Caco-2 (cell line): ENCODE data around the gene DYNC2LI1. TPM values are rescaled to one million over a fixed set of nuclear protein-coding genes. Genes with fewer than 3 reads are reported as not detected.

ENCODE experiments used
- BruUV-seq: library from RNA; stranded (reverse); fragments of 400-500 nt; replicated peaks from 2 replicates; lab custom pipeline; 2021; lab: Mats Ljungman, UMichigan
- CTCF ChIA-PET: fragments of 300-600 bp; sonication (Branson Sonifier 250); formaldehyde crosslinking; loops from one replicate; lab custom pipeline; 2022; ENCODE audit warnings: antibody characterized with exemption; lab: Charles Lee
- POLR2A ChIA-PET: fragments of 300-600 bp; sonication (Branson Sonifier 250); formaldehyde crosslinking; loops from one replicate; lab custom pipeline; 2022; ENCODE audit warnings: antibody characterized with exemption; lab: Charles Lee
- DNase-seq, 2 experiments: peaks; one replicate each; pipeline versions ENCODE4 v3.0.0 to v3.0.0-alpha.2; 2020 to 2022
- H3K27me3 ChIP-seq: replicated peaks from 2 replicates; pipeline ENCODE4 v1.6.0; 2011; ENCODE audit warnings: low read length; ENCODE audit not compliant: control insufficient read depth, insufficient read depth
- H3K36me3 ChIP-seq: 2 replicates; pipeline ENCODE4 v1.5.1; 2011; ENCODE audit warnings: low read length; ENCODE audit not compliant: control insufficient read depth, insufficient read depth
- H3K4me1 ChIP-seq: fragments of 250-450 bp; sonication (Bioruptor Pico); 2 replicates; pipeline ENCODE4 v1.5.1; 2020; ENCODE audit warnings: mild to moderate bottlenecking
- H3K4me3 ChIP-seq: 2 replicates; pipeline ENCODE4 v1.5.1; 2011; ENCODE audit warnings: low read depth, mild to moderate bottlenecking, control low read depth, low read length
- H3K9me3 ChIP-seq: fragments of 250-450 bp; sonication (Bioruptor Pico); 2 replicates; pipeline ENCODE4 v1.5.1; 2020; ENCODE audit warnings: mild to moderate bottlenecking, moderate library complexity
- H3K27ac Mint-ChIP-seq: one replicate; pipeline ENCODE4 v1.8.0; 2022; ENCODE audit warnings: mixed read lengths; ENCODE audit not compliant: unreplicated experiment
- H3K27me3 Mint-ChIP-seq: one replicate; pipeline ENCODE4 v1.8.0; 2022; ENCODE audit warnings: mixed read lengths; ENCODE audit not compliant: insufficient read depth, unreplicated experiment
- H3K36me3 Mint-ChIP-seq: one replicate; pipeline ENCODE4 v1.8.0; 2022; ENCODE audit warnings: mild to moderate bottlenecking, mixed read lengths; ENCODE audit not compliant: insufficient read depth, unreplicated experiment
- H3K4me1 Mint-ChIP-seq: one replicate; pipeline ENCODE4 v1.8.0; 2022; ENCODE audit warnings: low read depth, mixed read lengths; ENCODE audit not compliant: unreplicated experiment
- H3K4me3 Mint-ChIP-seq: one replicate; pipeline ENCODE4 v1.8.0; 2022; ENCODE audit warnings: mild to moderate bottlenecking, moderate library complexity, mixed read lengths; ENCODE audit not compliant: unreplicated experiment
- H3K9me3 Mint-ChIP-seq: one replicate; pipeline ENCODE4 v1.8.0; 2022; ENCODE audit warnings: mixed read lengths; ENCODE audit not compliant: unreplicated experiment
- CTCF ChIP-seq, 2 experiments: fragments of 200-600 bp in 1 of 2; IDR thresholded peaks; 1 replicate in 1 of 2; 2 replicates in 1 of 2; pipeline versions ENCODE4 v1.5.1 to v1.8.0; 2011 to 2022; ENCODE audit warnings: antibody characterized with exemption in 1 of 2, control low read depth in 1 of 2, inconsistent platforms in 1 of 2, low read depth in 1 of 2, low read length in 1 of 2, mild to moderate bottlenecking in 1 of 2, moderate library complexity in 1 of 2; ENCODE audit not compliant: insufficient read depth in 1 of 2, severe bottlenecking in 1 of 2, unreplicated experiment in 1 of 2
- intact Hi-C: fragments of 100-400 bp; cut with micrococcal nuclease; formaldehyde crosslinking; loops from one replicate; pipeline ENCODE4 v1.10.0; 2022; ENCODE audit not compliant: unreplicated experiment
- total RNA-seq: library from RNA; stranded (reverse); gene quantifications from 2 replicates; pipeline ENCODE4 v1.2.3, GENCODE V29; 2022

Gene DYNC2LI1
- total RNA-seq, 1 experiment from 2014 or later = 8.3 TPM

- no peaks in the 10 kb centered on the region for H3K9me3 Mint-ChIP-seq
- H3K36me3 ChIP-seq = no peaks in the 10 kb centered on the region
- no peaks in the 10 kb centered on the region for H3K27me3 ChIP-seq
- H3K27ac Mint-ChIP-seq = no peak overlapping the region
- no peaks in the 10 kb centered on the region for H3K27me3 Mint-ChIP-seq
- H3K4me1 Mint-ChIP-seq = peaks cover 12% of the 10 kb centered on the region
- H3K4me1 ChIP-seq = no peaks in the 10 kb centered on the region
- no peak for TF ChIP-seq CTCF (IDR thresholded peaks at IDR 0.05; ENCODE audit: insufficient read depth in 1 of 2, low read depth in 1 of 2, low read length in 1 of 2, severe bottlenecking in 1 of 2, unreplicated experiment in 1 of 2)
- CTCF ChIA-PET = no interaction called here
- no peaks in the 10 kb centered on the region for H3K36me3 Mint-ChIP-seq
- no peak overlapping the region for H3K4me3 Mint-ChIP-seq
- intact Hi-C loops = no loop called here
- no peak for DNase-seq
- POLR2A ChIA-PET = no interaction called here
- no TSS peak for BruUV-seq
- no peak overlapping the region for H3K4me3 ChIP-seq
- no peaks in the 10 kb centered on the region for H3K9me3 ChIP-seq
Observed at GRCh38 chr2:43762286-43762685, 11.6 kb upstream of the DYNC2LI1 start.

GRCh38 chr2:43763091-43763490 is 10.7 kb upstream of the DYNC2LI1 start:
- Histone ChIP-seq H3K36me3 (no peaks in the 10 kb centered on the region), H3K9me3 (no peaks in the 10 kb centered on the region), H3K4me1 (no peaks in the 10 kb centered on the region), H3K4me3 (no peak overlapping the region), H3K27me3 (no peaks in the 10 kb centered on the region)
- ChIA-PET POLR2A (no interaction called here), CTCF (no interaction called here)
- Mint-ChIP-seq H3K27me3 (no peaks in the 10 kb centered on the region), H3K4me3 (no peak overlapping the region), H3K36me3 (no peaks in the 10 kb centered on the region), H3K4me1 (peaks cover 12% of the 10 kb centered on the region), H3K27ac (no peak overlapping the region), H3K9me3 (no peaks in the 10 kb centered on the region)
- TF ChIP-seq CTCF (IDR thresholded peaks at IDR 0.05; ENCODE audit: insufficient read depth in 1 of 2, low read depth in 1 of 2, low read length in 1 of 2, severe bottlenecking in 1 of 2, unreplicated experiment in 1 of 2) = no peak
- DNase-seq = no peak
- no TSS peak for BruUV-seq
- intact Hi-C loops = no loop called here

- no peak for DNase-seq
- intact Hi-C loops = no loop called here
- CTCF ChIA-PET = no interaction called here
- Histone ChIP-seq H3K36me3 (no peaks in the 10 kb centered on the region), H3K4me3 (no peak overlapping the region), H3K4me1 (no peaks in the 10 kb centered on the region), H3K27me3 (no peaks in the 10 kb centered on the region), H3K9me3 (no peaks in the 10 kb centered on the region)
- peaks cover 7% of the 10 kb centered on the region for H3K4me1 Mint-ChIP-seq
- no peak overlapping the region for H3K27ac Mint-ChIP-seq
- no peaks in the 10 kb centered on the region for H3K36me3 Mint-ChIP-seq
- H3K27me3 Mint-ChIP-seq = no peaks in the 10 kb centered on the region
- H3K9me3 Mint-ChIP-seq = no peaks in the 10 kb centered on the region
- no TSS peak for BruUV-seq
- TF ChIP-seq CTCF (IDR thresholded peaks at IDR 0.05; ENCODE audit: insufficient read depth in 1 of 2, low read depth in 1 of 2, low read length in 1 of 2, severe bottlenecking in 1 of 2, unreplicated experiment in 1 of 2) = no peak
- POLR2A ChIA-PET = no interaction called here
- no peak overlapping the region for H3K4me3 Mint-ChIP-seq
Observed at GRCh38 chr2:43764086-43764705, 9.6 kb upstream of the DYNC2LI1 start.
